Measurements from ENCODE around the gene EIF4G1. TPM values are rescaled to one million over a fixed set of nuclear protein-coding genes. Genes with fewer than 3 reads are reported as not detected.

Gene EIF4G1
- total RNA-seq, 2 donors from 2014 or later = 146 to 213 TPM

DNA sequence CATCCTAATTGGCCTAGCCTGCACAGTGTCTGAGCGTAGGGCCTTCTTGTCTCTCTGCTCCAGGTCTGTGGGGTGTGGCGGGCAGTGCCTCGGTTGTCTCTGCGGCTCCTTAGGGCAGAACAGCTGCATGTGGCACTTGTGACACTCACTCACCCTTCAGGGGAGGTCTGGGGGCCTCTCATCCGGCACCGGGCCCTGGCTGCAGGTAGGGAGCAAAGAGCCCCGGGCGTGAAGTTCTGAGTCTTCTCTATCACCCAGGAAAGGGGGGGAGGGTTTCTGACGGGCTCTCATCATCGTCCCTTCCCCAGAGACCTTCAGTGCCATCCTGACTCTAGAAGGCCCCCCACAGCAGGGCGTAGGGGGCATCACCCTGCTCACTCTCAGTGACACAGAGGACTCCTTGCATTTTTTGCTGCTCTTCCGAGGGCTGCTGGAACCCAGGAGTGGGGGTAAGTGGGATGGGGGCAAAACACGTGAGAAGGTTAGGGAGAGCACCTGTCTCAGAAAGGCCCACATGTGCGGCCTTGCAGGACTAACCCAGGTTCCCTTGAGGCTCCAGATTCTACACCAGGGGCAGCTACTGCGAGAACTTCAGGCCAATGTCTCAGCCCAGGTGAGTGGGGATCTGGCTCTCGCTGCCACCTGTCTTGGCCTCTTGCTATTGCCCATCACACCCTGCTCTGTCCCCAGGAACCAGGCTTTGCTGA lies 68.1 kb downstream of the EIF4G1 start:
- Histone ChIP-seq H3K9me3 (no peaks in the 10 kb centered on the region), H3K4me1 (peaks cover 26% of the 10 kb centered on the region), H3K27ac (no peak overlapping the region), H3K36me3 (replicated peaks in 1 of 2; ENCODE audit: insufficient read depth in 1 of 2, low read depth in 2 of 2) (no peaks in the 10 kb centered on the region), H3K27me3 (no peaks in the 10 kb centered on the region), H3K4me3 (no peak overlapping the region)
- TF ChIP-seq, protein P1, sequence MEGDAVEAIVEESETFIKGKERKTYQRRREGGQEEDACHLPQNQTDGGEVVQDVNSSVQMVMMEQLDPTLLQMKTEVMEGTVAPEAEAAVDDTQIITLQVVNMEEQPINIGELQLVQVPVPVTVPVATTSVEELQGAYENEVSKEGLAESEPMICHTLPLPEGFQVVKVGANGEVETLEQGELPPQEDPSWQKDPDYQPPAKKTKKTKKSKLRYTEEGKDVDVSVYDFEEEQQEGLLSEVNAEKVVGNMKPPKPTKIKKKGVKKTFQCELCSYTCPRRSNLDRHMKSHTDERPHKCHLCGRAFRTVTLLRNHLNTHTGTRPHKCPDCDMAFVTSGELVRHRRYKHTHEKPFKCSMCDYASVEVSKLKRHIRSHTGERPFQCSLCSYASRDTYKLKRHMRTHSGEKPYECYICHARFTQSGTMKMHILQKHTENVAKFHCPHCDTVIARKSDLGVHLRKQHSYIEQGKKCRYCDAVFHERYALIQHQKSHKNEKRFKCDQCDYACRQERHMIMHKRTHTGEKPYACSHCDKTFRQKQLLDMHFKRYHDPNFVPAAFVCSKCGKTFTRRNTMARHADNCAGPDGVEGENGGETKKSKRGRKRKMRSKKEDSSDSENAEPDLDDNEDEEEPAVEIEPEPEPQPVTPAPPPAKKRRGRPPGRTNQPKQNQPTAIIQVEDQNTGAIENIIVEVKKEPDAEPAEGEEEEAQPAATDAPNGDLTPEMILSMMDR (IDR thresholded peaks at IDR 0.05) = no peak
- no peak for TF ChIP-seq POLR2A (IDR thresholded peaks at IDR 0.05)
- DNase-seq (no peak), ATAC-seq (no peak)
- intact Hi-C loops (cut with DNase I) = no loop called here
- 93 to 94% methylated on average over 12 to 16 of the region's 16 CpGs for WGBS, 2 donors

DNA sequence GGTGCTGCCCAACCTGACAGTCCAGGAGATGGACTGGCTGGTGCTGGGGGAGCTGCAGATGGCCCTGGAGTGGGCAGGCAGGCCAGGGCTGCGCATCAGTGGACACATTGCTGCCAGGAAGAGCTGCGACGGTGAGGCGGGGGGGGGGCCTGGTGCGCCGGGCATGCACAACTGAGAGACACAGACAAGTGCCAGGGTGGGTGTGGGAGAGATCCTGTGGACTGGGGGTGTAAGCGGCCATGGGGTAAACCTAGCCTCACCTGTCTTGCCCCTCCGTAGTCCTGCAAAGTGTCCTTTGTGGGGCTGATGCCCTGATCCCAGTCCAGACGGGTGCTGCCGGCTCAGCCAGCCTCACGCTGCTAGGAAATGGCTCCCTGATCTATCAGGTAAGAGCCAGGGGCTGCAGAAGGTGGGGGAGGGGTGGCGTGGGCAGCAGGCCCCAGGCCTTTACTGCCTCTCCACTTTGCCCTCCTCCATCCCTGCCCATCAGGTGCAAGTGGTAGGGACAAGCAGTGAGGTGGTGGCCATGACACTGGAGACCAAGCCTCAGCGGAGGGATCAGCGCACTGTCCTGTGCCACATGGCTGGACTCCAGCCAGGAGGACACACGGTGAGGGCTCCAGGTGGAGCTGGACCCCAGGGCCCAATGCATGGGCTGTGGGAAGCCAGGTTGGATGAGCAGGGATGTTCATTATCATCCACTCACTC lies 68.8 kb downstream of the EIF4G1 start:
- 87 to 96% methylated on average over 5 to 15 of the region's 15 CpGs for WGBS, 2 donors
- Histone ChIP-seq H3K36me3 (replicated peaks in 1 of 2; ENCODE audit: insufficient read depth in 1 of 2, low read depth in 2 of 2) (no peaks in the 10 kb centered on the region), H3K27me3 (no peaks in the 10 kb centered on the region), H3K4me3 (no peak overlapping the region), H3K27ac (no peak overlapping the region), H3K4me1 (peaks cover 19% of the 10 kb centered on the region), H3K9me3 (no peaks in the 10 kb centered on the region)
- DNase-seq (no peak), ATAC-seq (no peak)
- TF ChIP-seq POLR2A (IDR thresholded peaks at IDR 0.05) = no peak
- TF ChIP-seq, protein P1 (IDR thresholded peaks at IDR 0.05) = no peak
- intact Hi-C loops (cut with DNase I) = no loop called here

DNA sequence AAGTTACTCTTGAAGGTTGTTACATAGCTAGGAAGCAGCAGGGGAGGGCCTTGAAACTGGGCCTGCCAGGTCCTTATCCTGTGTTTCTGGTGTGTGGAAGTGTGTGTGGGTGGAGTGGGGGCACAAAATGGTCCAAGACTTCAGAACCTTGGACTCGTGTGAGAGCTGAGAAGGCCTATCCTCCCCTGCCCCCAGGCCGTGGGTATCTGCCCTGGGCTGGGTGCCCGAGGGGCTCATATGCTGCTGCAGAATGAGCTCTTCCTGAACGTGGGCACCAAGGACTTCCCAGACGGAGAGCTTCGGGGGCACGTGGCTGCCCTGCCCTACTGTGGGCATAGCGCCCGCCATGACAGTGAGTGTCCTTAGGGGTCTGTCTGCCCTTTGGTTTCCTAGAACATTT lies 69.9 kb downstream of the EIF4G1 start:
- Histone ChIP-seq H3K4me3 (no peak overlapping the region), H3K27ac (no peak overlapping the region), H3K4me1 (peaks cover 15% of the 10 kb centered on the region), H3K36me3 (replicated peaks in 1 of 2; ENCODE audit: insufficient read depth in 1 of 2, low read depth in 2 of 2) (no peaks in the 10 kb centered on the region), H3K9me3 (no peaks in the 10 kb centered on the region), H3K27me3 (no peaks in the 10 kb centered on the region)
- ATAC-seq (no peak), DNase-seq (no peak)
- WGBS, 2 donors = 80 to 83% methylated on average over 7 to 9 of the region's 9 CpGs
- intact Hi-C loops (cut with DNase I) = no loop called here
- TF ChIP-seq, protein P1 (IDR thresholded peaks at IDR 0.05) = no peak
- TF ChIP-seq POLR2A (IDR thresholded peaks at IDR 0.05) = no peak

Small RNA genes within 50 kb of the gene (small RNA-seq; reads per million reads assigned to genes)
- gene SNORD66 = 2,456 reads per million, percentile 99 among the genes with 10 or more reads in this experiment

Other genes with a start within 250 kb of the EIF4G1 start
- gene HTR3E, start 217.5 kb upstream of the EIF4G1 start, total RNA-seq = not detected
- gene EIF2B5, start 179.2 kb upstream of the EIF4G1 start, total RNA-seq = 10 to 100 TPM in 1 of 2 donors, 1 to 10 TPM in 1; 9.9 to 21.8 TPM
- gene DVL3, start 159.2 kb upstream of the EIF4G1 start, total RNA-seq = 10 to 100 TPM; 40.0 to 53.4 TPM
- gene AP2M1, start 139.8 kb upstream of the EIF4G1 start, total RNA-seq = 10 to 100 TPM; 53.4 to 70.9 TPM
- 10 to 100 TPM; 41.8 to 46.1 TPM for gene ABCF3, start 128.4 kb upstream of the EIF4G1 start, total RNA-seq
- 10 to 100 TPM in 1 of 2 donors, 1 to 10 TPM in 1; 6.0 to 15.8 TPM for gene VWA5B2, start 85.0 kb upstream of the EIF4G1 start, total RNA-seq
- 10 to 100 TPM; 32.4 to 67.6 TPM for gene ALG3, start 65.6 kb upstream of the EIF4G1 start, total RNA-seq
- gene EEF1AKMT4, start 64.9 kb upstream of the EIF4G1 start, total RNA-seq = 1 to 10 TPM; 3.0 to 3.4 TPM
- gene CAMK2N2, start 53.1 kb upstream of the EIF4G1 start, total RNA-seq = 1 to 10 TPM; 1.6 to 1.8 TPM
- 10 to 100 TPM; 11.7 to 18.8 TPM for gene ECE2, start 38.6 kb upstream of the EIF4G1 start, total RNA-seq
- gene PSMD2, start 15.4 kb upstream of the EIF4G1 start, total RNA-seq = 10 to 100 TPM; 75.0 to 83.7 TPM
- gene FAM131A, start 23.0 kb downstream of the EIF4G1 start, total RNA-seq = 10 to 100 TPM; 11.5 to 13.5 TPM
- 10 to 100 TPM in 1 of 2 donors, 1 to 10 TPM in 1; 7.5 to 12.2 TPM for gene CLCN2, start 47.0 kb downstream of the EIF4G1 start, total RNA-seq
- 100 to 1,000 TPM in 1 of 2 donors, 10 to 100 TPM in 1; 32.4 to 137 TPM for gene POLR2H, start 47.1 kb downstream of the EIF4G1 start, total RNA-seq
- gene THPO, start 63.6 kb downstream of the EIF4G1 start, total RNA-seq = not detected
- 10 to 100 TPM; 47.2 to 50.4 TPM for gene CHRD, start 65.4 kb downstream of the EIF4G1 start, total RNA-seq
- 10 to 100 TPM in 1 of 2 donors, 1 to 10 TPM in 1; 7.9 to 10.1 TPM for gene EPHB3, start 247.2 kb downstream of the EIF4G1 start, total RNA-seq